Spleen (tissue), 11 donors: ENCODE results near the gene KLC3. TPM values are rescaled to one million over a fixed set of nuclear protein-coding genes. Genes with fewer than 3 reads are reported as not detected.
A peak's percentile ranks its signal among the peaks of the same experiment; 100 is the strongest.

Experiments
- DNase-seq: peaks from one replicate; pipeline ENCODE4 v3.0.0-alpha.2; 2020
- H3K27ac ChIP-seq, 8 donors: fragments of 200-600 bp; sonication (generic) in 7 of 8; 1 replicate in 4 of 8; 2 replicates in 4 of 8; pipeline versions ENCODE4 v1.5.0 to v1.8.0; 2016 to 2021; ENCODE audit warnings: inconsistent platforms in 4 of 8, mild to moderate bottlenecking in 4 of 8, moderate library complexity in 1 of 8
- H3K27me3 ChIP-seq, 7 donors: fragments of 200-600 bp; sonication (generic) in 6 of 7; replicated peaks in 1 of 7; 1 replicate in 4 of 7; 2 replicates in 3 of 7; pipeline versions ENCODE4 v1.5.0 to v1.8.0; 2016 to 2021; ENCODE audit warnings: inconsistent platforms in 3 of 7, mild to moderate bottlenecking in 1 of 7
- H3K36me3 ChIP-seq, 6 donors: fragments of 200-600 bp; sonication (generic) in 5 of 6; 1 replicate in 4 of 6; 2 replicates in 2 of 6; pipeline versions ENCODE4 v1.5.0 to v1.8.0; 2016 to 2021; ENCODE audit warnings: inconsistent platforms in 2 of 6
- H3K4me1 ChIP-seq, 6 donors: fragments of 200-600 bp; sonication (generic) in 5 of 6; 1 replicate in 3 of 6; 2 replicates in 3 of 6; pipeline versions ENCODE4 v1.5.0 to v1.8.0; 2016 to 2021; ENCODE audit warnings: inconsistent platforms in 3 of 6
- H3K4me3 ChIP-seq, 8 donors: fragments of 200-600 bp; sonication (generic) in 7 of 8; 1 replicate in 4 of 8; 2 replicates in 4 of 8; pipeline versions ENCODE4 v1.5.0 to v1.8.0; 2016 to 2021; ENCODE audit warnings: inconsistent platforms in 4 of 8, mild to moderate bottlenecking in 4 of 8, moderate library complexity in 2 of 8
- H3K9me3 ChIP-seq, 8 donors: fragments of 200-600 bp; sonication (generic) in 7 of 8; 1 replicate in 4 of 8; 2 replicates in 4 of 8; pipeline versions ENCODE4 v1.5.0 to v1.8.0; 2016 to 2021; ENCODE audit warnings: inconsistent platforms in 4 of 8
- CTCF ChIP-seq, 11 experiments: fragments of 200-600 bp in 7 of 11; fragments of 450-650 bp in 4 of 11; sonication (generic) in 4 of 11; IDR thresholded peaks in 8 of 11; conservative IDR thresholded peaks in 3 of 11; 1 replicate in 7 of 11; 2 replicates in 4 of 11; pipeline versions ENCODE4 v1.4.0 to v1.8.0; 2016 to 2021; ENCODE audit warnings: antibody characterized with exemption in 11 of 11, inconsistent platforms in 4 of 11, mild to moderate bottlenecking in 1 of 11
- POLR2A ChIP-seq, 3 donors: fragments of 450-650 bp; IDR thresholded peaks; one replicate each; pipeline ENCODE4 v1.5.1; 2017; ENCODE audit warnings: antibody characterized with exemption in 3 of 3, mild to moderate bottlenecking in 1 of 3
- POLR2AphosphoS5 ChIP-seq, 3 donors: sonication (generic); formaldehyde crosslinking; IDR thresholded peaks; one replicate each; pipeline ENCODE4 v1.5.1; 2017; ENCODE audit warnings: antibody characterized with exemption in 3 of 3
- WGBS, 5 donors: extraction: QIAGEN DNeasy Blood & Tissue Kit in 3 of 5; methylation state at CpG; one replicate each; pipeline versions ENCODE4 v1.1.5 to v1.1.7; 2013 to 2018; 5-methylcytosine and 5-hydroxymethylcytosine counted together
- intact Hi-C: fragments of 100-400 bp; cut with DNase I; formaldehyde crosslinking; loops from one replicate; pipeline ENCODE4 v1.15.0; 2023; ENCODE audit warnings: low total_unique reads
- polyA plus RNA-seq, 3 donors: library from polyadenylated mRNA; stranded (reverse); fragments of 200-250 nt; gene quantifications; one replicate each; pipeline ENCODE4 v1.2.1, GENCODE V29; 2013
- total RNA-seq, 7 donors: library from RNA; depleted of rRNA in 3 of 7; stranded (reverse); fragments of >200 nt in 3 of 7; fragmentation: NEBNext Ultra II Directional in 4 of 7; extraction: Animal tissue kit (Norgen Biotek cat#: 25700) in 4 of 7; gene quantifications; one replicate each; pipeline versions ENCODE4 v1.1.0 to v1.2.1, GENCODE V29; 2016 to 2021
- donor health status: healthy with polysubstance abuse.
- donor health status: DM: no; HTN: no; CAD: no; lungs with moderate emphysema.
- donor health status: DM: no; HTN: no; CAD: no.
- donor health status: Bipolar disorder and iron deficiency.
- donor health status: healthy.
- donor health status: DM: no; HTN: no; CAD: no.
- donor health status: DM: yes; HTN: yes; CAD: no.

KLC3 gene
- total and polyA plus RNA-seq, 10 donors, result 0.05 to 0.87 (median 0.08) TPM; not detected in 6

DNA sequence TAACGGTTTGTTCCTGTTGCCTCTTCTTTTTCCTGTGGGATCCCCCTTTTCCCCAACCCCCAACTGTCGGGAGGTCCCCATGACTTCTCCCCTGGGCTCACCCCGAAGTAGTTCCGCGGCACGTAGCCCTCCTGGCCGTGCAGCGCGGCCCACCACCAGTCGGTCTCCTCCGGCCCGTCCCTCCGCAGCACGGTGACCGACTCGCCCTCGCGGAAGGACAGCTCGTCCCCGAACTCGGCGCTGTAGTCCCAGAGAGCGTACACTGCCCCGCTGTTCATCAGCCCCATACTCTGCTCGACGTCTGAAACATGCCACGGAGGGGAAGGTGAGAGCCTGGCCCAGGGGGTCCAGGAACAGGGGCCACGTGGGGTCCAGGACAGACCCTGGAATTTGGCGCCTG lies 41.9 kb downstream of the KLC3 start:
- no peak for DNase-seq
- intact Hi-C loops, result no loop called here
- Histone ChIP-seq H3K27me3 (peaks cover 4 to 42% (median 31%) of the 10 kb centered on the region in 7 donors), H3K27ac (no peak overlapping the region), H3K36me3 (no peaks in the 10 kb centered on the region), H3K9me3 (no peaks in the 10 kb centered on the region), H3K4me3 (no peak overlapping the region), H3K4me1 (peaks cover 0 to 11% (median 2%) of the 10 kb centered on the region in 6 donors)
- no peak for TF ChIP-seq POLR2AphosphoS5 (IDR thresholded peaks at IDR 0.05)
- WGBS, 5 donors, result 81 to 90% (median 89%) methylated on average over 29 of the region's 29 CpGs

- DNase-seq, result no peak
- H3K4me3 ChIP-seq, result peak overlapping the region in 1 of 8 donors; percentile 17
- no peaks in the 10 kb centered on the region for H3K9me3 ChIP-seq
- peaks cover 0 to 11% (median 2%) of the 10 kb centered on the region in 6 donors for H3K4me1 ChIP-seq
- TF ChIP-seq POLR2A (IDR thresholded peaks at IDR 0.05), result no peak
- peak in 1 of 3 donors; percentile 48 for TF ChIP-seq POLR2AphosphoS5 (IDR thresholded peaks at IDR 0.05)
- H3K27ac ChIP-seq, result no peak overlapping the region
- H3K36me3 ChIP-seq, result no peaks in the 10 kb centered on the region
- WGBS, 5 donors, result 11 to 17% (median 13%) methylated on average over 45 to 75 of the region's 75 CpGs
- H3K27me3 ChIP-seq, result peaks cover 4 to 47% (median 31%) of the 10 kb centered on the region in 7 donors
- intact Hi-C loops, result no loop called here
Observed at GRCh38 chr19:45385392-45386221, 45.1 kb downstream of the KLC3 start.

DNA sequence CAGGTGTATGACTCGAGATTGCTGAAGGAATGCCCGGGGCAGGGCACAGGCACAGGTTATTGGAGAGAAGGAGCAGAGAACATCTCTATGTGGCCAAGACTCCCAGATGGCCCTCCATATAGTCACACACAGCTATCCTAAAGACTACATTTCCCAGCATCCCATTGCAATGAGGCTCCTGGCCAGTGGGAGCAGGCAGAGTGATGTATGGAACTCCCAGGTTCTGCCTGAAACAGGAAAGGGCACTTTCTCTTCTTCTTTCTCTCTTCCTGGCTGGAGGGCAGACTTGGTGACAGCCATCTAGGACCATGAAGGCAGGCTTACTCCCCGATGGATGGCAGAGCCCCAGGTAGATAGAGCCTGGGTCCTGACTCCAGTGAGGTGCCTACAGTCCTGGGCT lies 50.8 kb downstream of the KLC3 start:
- Histone ChIP-seq H3K36me3 (peaks cover 0 to 9% (median 0%) of the 10 kb centered on the region in 6 donors), H3K27ac (no peak overlapping the region), H3K4me3 (no peak overlapping the region), H3K9me3 (no peaks in the 10 kb centered on the region), H3K4me1 (peaks cover 0 to 10% (median 0%) of the 10 kb centered on the region in 6 donors), H3K27me3 (peaks cover 0 to 31% (median 8%) of the 10 kb centered on the region in 7 donors)
- no peak for DNase-seq
- TF ChIP-seq POLR2A (IDR thresholded peaks at IDR 0.05) (no peak), CTCF (IDR thresholded peaks at IDR 0.05 in 8 of 11, conservative IDR thresholded peaks at IDR 0.05 in 3 of 11) (no peak), POLR2AphosphoS5 (IDR thresholded peaks at IDR 0.05) (no peak)
- WGBS, 5 donors, result 77 to 94% (median 82%) methylated on average over 3 of the region's 3 CpGs
- intact Hi-C loops, result no loop called here

GRCh38 chr19:45391871-45392665 lies 51.5 kb downstream of the KLC3 start:
- H3K27ac ChIP-seq, result no peak overlapping the region
- H3K4me1 ChIP-seq, result peaks cover 0 to 17% (median 0%) of the 10 kb centered on the region in 6 donors
- no peak overlapping the region for H3K4me3 ChIP-seq
- H3K27me3 ChIP-seq, result peaks cover 0 to 31% (median 6%) of the 10 kb centered on the region in 7 donors
- TF ChIP-seq POLR2AphosphoS5 (IDR thresholded peaks at IDR 0.05) (no peak), CTCF (IDR thresholded peaks at IDR 0.05 in 8 of 11, conservative IDR thresholded peaks at IDR 0.05 in 3 of 11) (no peak), POLR2A (IDR thresholded peaks at IDR 0.05) (no peak)
- H3K36me3 ChIP-seq, result peaks cover 0 to 11% (median 0%) of the 10 kb centered on the region in 6 donors
- no peaks in the 10 kb centered on the region for H3K9me3 ChIP-seq
- no peak for DNase-seq
- WGBS, 5 donors, result 91 to 95% (median 93%) methylated on average over 12 to 21 of the region's 21 CpGs
- intact Hi-C loops, result no loop called here
